Measurements from ENCODE around the gene MALT1.

DNA sequence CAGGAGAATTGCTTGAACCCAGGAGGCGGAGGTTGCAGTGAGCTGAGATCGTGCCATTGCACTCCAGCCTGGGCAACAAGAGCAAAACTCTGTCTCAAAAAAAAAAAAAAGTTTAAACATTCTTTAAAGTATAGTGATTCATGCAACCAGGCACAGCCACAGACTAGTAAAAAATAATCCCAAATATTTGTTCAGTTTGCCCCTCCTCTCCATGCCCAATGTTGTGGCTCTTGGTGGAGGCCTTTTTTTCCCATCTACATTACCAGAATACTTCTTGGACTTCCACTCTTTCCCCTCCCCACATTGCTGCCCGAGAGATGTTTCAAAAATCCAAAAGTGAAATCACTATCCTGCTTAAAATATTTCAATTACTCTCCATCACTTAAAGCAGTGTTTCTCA lies 5.1 kb upstream of the MALT1 start:
- no peak for TF ChIP-seq EZH2 (IDR thresholded peaks at IDR 0.05; ENCODE audit: low read length, missing control alignments)
- TF ChIP-seq, protein P1, sequence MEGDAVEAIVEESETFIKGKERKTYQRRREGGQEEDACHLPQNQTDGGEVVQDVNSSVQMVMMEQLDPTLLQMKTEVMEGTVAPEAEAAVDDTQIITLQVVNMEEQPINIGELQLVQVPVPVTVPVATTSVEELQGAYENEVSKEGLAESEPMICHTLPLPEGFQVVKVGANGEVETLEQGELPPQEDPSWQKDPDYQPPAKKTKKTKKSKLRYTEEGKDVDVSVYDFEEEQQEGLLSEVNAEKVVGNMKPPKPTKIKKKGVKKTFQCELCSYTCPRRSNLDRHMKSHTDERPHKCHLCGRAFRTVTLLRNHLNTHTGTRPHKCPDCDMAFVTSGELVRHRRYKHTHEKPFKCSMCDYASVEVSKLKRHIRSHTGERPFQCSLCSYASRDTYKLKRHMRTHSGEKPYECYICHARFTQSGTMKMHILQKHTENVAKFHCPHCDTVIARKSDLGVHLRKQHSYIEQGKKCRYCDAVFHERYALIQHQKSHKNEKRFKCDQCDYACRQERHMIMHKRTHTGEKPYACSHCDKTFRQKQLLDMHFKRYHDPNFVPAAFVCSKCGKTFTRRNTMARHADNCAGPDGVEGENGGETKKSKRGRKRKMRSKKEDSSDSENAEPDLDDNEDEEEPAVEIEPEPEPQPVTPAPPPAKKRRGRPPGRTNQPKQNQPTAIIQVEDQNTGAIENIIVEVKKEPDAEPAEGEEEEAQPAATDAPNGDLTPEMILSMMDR (conservative IDR thresholded peaks at IDR 0.05 in 1 of 2, IDR thresholded peaks at IDR 0.05 in 1 of 2; ENCODE audit: low read depth in 1 of 2, low read length in 2 of 2) = no peak
